HG03460 (cell line): ENCODE measurements around the gene JAK3.

Experiments used
- ATAC-seq: cut with Tn5 transposase; IDR thresholded peaks from one replicate; pipeline ENCODE4 v1.9.1; 2021; ENCODE audit not compliant: unreplicated experiment

Gene JAK3

GRCh38 chr19:17841810-17842662 is 5.7 kb downstream of the JAK3 start:
- no peak for ATAC-seq

GRCh38 chr19:17841371-17841809 is 6.4 kb downstream of the JAK3 start:
- no peak for ATAC-seq

GRCh38 chr19:17840019-17840418 is 7.8 kb downstream of the JAK3 start:
- no peak for ATAC-seq

- ATAC-seq = no peak
These were observed 9.8 kb downstream of the JAK3 start for GRCh38 chr19:17837972-17838371.

- ATAC-seq = no peak
These were observed 11.3 kb downstream of the JAK3 start for GRCh38 chr19:17836530-17836929.

- no peak for ATAC-seq
These were observed 12.4 kb downstream of the JAK3 start for GRCh38 chr19:17835182-17836006.

GRCh38 chr19:17834350-17835181 is 13.2 kb downstream of the JAK3 start:
- ATAC-seq = no peak

- ATAC-seq = no peak
These were observed 15.2 kb downstream of the JAK3 start for GRCh38 chr19:17832443-17833208.

GRCh38 chr19:17831419-17831888 is 16.3 kb downstream of the JAK3 start:
- ATAC-seq = no peak

- no peak for ATAC-seq
These were observed 17.0 kb downstream of the JAK3 start for GRCh38 chr19:17830567-17831418.

- no peak for ATAC-seq
These were observed 17.8 kb downstream of the JAK3 start for GRCh38 chr19:17829855-17830566.

GRCh38 chr19:17826508-17827056 is 21.2 kb downstream of the JAK3 start:
- no peak for ATAC-seq

GRCh38 chr19:17824339-17824738 is 23.4 kb downstream of the JAK3 start:
- ATAC-seq = no peak

GRCh38 chr19:17821190-17821589 is 26.6 kb downstream of the JAK3 start, which contains the start of gene INSL3:
Gene INSL3 (minus strand): TSS chr19:17821519. CDS start chr19:17821506, 13 bp downstream.
- no peak for ATAC-seq

GRCh38 chr19:17817668-17818363 is 30.0 kb downstream of the JAK3 start:
- ATAC-seq = no peak

GRCh38 chr19:17812099-17812498 is 35.7 kb downstream of the JAK3 start:
- ATAC-seq = no peak

GRCh38 chr19:17811681-17812080 is 36.1 kb downstream of the JAK3 start:
- ATAC-seq = no peak

- ATAC-seq = no peak
These were observed 36.7 kb downstream of the JAK3 start for GRCh38 chr19:17811103-17811502.
